Keratinocyte (primary cell): ENCODE data around the gene TNXB. TPM values are rescaled to one million over a fixed set of nuclear protein-coding genes. Genes with fewer than 3 reads are reported as not detected.
"Not testable (repeated sequence)": the region's sequence is repeated elsewhere in the genome, so short reads cannot be mapped to it uniquely, and the experiment has no call there.

ENCODE experiments used
- DNase-seq: peaks from one replicate; pipeline ENCODE4 v3.0.0-alpha.2; 2011; ENCODE audit warnings: low read depth, missing footprints, low spot score
- FAIRE-seq: peaks from 2 replicates; lab custom pipeline; 2011; peaks lifted over from hg19 to GRCh38; lab: Jason Lieb, UNC
- H2AFZ ChIP-seq: 2 replicates; pipeline ENCODE4 v1.6.0; 2012; ENCODE audit warnings: low read length, control low read depth, inconsistent platforms; ENCODE audit not compliant: control insufficient read depth
- H3K27ac ChIP-seq: 2 replicates; pipeline ENCODE4 v1.5.1; 2011; ENCODE audit warnings: low read length; ENCODE audit not compliant: control insufficient read depth, insufficient read depth
- H3K27me3 ChIP-seq: 3 replicates; pipeline ENCODE4 v1.6.0; 2011; ENCODE audit warnings: low read length; ENCODE audit not compliant: control insufficient read depth, insufficient read depth; ENCODE audit errors: extremely low read depth
- H3K36me3 ChIP-seq, 2 experiments: 2 replicates in 1 of 2; 3 replicates in 1 of 2; pipeline ENCODE4 v1.5.1; 2011; ENCODE audit warnings: low read length in 2 of 2, mild to moderate bottlenecking in 1 of 2; ENCODE audit not compliant: control insufficient read depth in 2 of 2, insufficient read depth in 2 of 2; ENCODE audit errors: extremely low read depth in 1 of 2
- H3K4me1 ChIP-seq: 3 replicates; pipeline ENCODE4 v1.5.1; 2011; ENCODE audit warnings: low read length; ENCODE audit not compliant: control insufficient read depth, insufficient read depth; ENCODE audit errors: extremely low read depth
- H3K4me2 ChIP-seq: 3 replicates; pipeline ENCODE4 v1.6.0; 2011; ENCODE audit warnings: low read depth, low read length; ENCODE audit not compliant: control insufficient read depth, insufficient read depth; ENCODE audit errors: extremely low read depth
- H3K4me3 ChIP-seq, 3 experiments: fragments of 200-600 bp in 1 of 3; sonication (generic) in 1 of 3; 2 replicates in 2 of 3; 3 replicates in 1 of 3; pipeline ENCODE4 v1.5.1; 2011 to 2016; ENCODE audit warnings: low read length in 3 of 3, mild to moderate bottlenecking in 3 of 3, control low read depth in 2 of 3, inconsistent platforms in 1 of 3, low read depth in 1 of 3, mixed read lengths in 1 of 3, mixed run types in 1 of 3, moderate library complexity in 1 of 3; ENCODE audit not compliant: control insufficient read depth in 2 of 3, insufficient read depth in 2 of 3; ENCODE audit errors: extremely low read depth in 1 of 3
- H3K79me2 ChIP-seq: 2 replicates; pipeline ENCODE4 v1.6.0; 2012; ENCODE audit warnings: low read length; ENCODE audit not compliant: control insufficient read depth, insufficient read depth
- H3K9ac ChIP-seq: 3 replicates; pipeline ENCODE4 v1.6.0; 2011; ENCODE audit warnings: low read length; ENCODE audit not compliant: control insufficient read depth, insufficient read depth; ENCODE audit errors: extremely low read depth
- H3K9me1 ChIP-seq: 3 replicates; pipeline ENCODE4 v1.6.0; 2011; ENCODE audit warnings: low read length; ENCODE audit not compliant: control insufficient read depth, insufficient read depth; ENCODE audit errors: extremely low read depth
- H3K9me3 ChIP-seq: 2 replicates; pipeline ENCODE4 v1.5.1; 2012; ENCODE audit warnings: low read depth, low read length; ENCODE audit not compliant: control insufficient read depth
- H4K20me1 ChIP-seq: 3 replicates; pipeline ENCODE4 v1.6.0; 2011; ENCODE audit warnings: low read length; ENCODE audit not compliant: control insufficient read depth, insufficient read depth; ENCODE audit errors: extremely low read depth
- EZH2 ChIP-seq: IDR thresholded peaks from one replicate; pipeline ENCODE4 v1.6.1; 2012; ENCODE audit warnings: inconsistent platforms, mild to moderate bottlenecking, low read length, moderate library complexity
- dilution Hi-C: fragments of 300-500 bp; cut with MboI; formaldehyde crosslinking; loops from one replicate; pipeline ENCODE4 v1.7.0; 2020; ENCODE audit warnings: low sequenced_read_pairs; ENCODE audit not compliant: extremely low pct_ligation_motif_present
- polyA plus RNA-seq, 5 experiments: library from polyadenylated mRNA; depleted of rRNA in 3 of 5; stranded (reverse) in 3 of 5; stranded (forward) in 1 of 5; unstranded in 1 of 5; fragments of >200 nt; gene quantifications; 1 replicate in 1 of 5; 2 replicates in 3 of 5; 3 replicates in 1 of 5; pipeline versions ENCODE4 v1.2.1 to v1.2.3, GENCODE V29; 2011 to 2012; ENCODE audit warnings: missing spikeins in 2 of 5, low read depth in 1 of 5, low replicate concordance in 1 of 5
- TF ChIP-seq, protein P1 (sequence below), 3 experiments: IDR thresholded peaks in 1 of 3; conservative IDR thresholded peaks in 1 of 3; optimal IDR thresholded peaks in 1 of 3; 2 replicates in 2 of 3; 3 replicates in 1 of 3; pipeline versions ENCODE3 to v1.5.1; 2011; ENCODE audit warnings: low read length in 3 of 3, mild to moderate bottlenecking in 3 of 3, moderate library complexity in 2 of 3, control low read depth in 1 of 3, inconsistent platforms in 1 of 3; ENCODE audit not compliant: insufficient read depth in 2 of 3; ENCODE audit errors: extremely low read depth in 1 of 3

TNXB gene
- polyA plus RNA-seq, 1 donor (not counting 4 experiments of a cell fraction or from before 2014, with no cell fraction given): 0.25 TPM

DNA sequence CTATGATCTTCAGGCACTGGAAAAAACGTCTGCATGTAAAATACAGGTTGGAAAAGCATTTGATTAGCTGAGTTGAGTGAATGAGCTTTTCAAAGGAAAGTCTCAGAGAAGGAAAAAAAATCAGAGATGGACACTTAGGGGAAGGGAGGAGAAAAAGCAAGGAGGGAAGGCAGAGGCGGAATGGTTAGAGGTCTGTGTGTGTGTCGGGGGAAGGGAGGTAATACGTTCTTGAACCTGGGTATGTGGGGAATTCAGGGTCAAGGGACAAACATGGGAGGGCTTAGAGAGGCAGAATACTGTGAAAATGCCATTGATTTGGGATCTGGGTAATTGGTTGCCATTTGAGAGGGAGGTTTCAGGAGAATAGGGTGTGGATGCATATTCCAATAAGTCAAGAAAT lies 37.5 kb upstream of the TNXB start:
- DNase-seq (no peak), FAIRE-seq (no peak)
- H3K9me1 ChIP-seq: no peaks in the 10 kb centered on the region
- H4K20me1 ChIP-seq: no peaks in the 10 kb centered on the region
- no peak for TF ChIP-seq EZH2
- TF ChIP-seq, protein P1, sequence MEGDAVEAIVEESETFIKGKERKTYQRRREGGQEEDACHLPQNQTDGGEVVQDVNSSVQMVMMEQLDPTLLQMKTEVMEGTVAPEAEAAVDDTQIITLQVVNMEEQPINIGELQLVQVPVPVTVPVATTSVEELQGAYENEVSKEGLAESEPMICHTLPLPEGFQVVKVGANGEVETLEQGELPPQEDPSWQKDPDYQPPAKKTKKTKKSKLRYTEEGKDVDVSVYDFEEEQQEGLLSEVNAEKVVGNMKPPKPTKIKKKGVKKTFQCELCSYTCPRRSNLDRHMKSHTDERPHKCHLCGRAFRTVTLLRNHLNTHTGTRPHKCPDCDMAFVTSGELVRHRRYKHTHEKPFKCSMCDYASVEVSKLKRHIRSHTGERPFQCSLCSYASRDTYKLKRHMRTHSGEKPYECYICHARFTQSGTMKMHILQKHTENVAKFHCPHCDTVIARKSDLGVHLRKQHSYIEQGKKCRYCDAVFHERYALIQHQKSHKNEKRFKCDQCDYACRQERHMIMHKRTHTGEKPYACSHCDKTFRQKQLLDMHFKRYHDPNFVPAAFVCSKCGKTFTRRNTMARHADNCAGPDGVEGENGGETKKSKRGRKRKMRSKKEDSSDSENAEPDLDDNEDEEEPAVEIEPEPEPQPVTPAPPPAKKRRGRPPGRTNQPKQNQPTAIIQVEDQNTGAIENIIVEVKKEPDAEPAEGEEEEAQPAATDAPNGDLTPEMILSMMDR (optimal IDR thresholded peaks at IDR 0.05 in 1 of 3, IDR thresholded peaks at IDR 0.05 in 1 of 3, conservative IDR thresholded peaks at IDR 0.05 in 1 of 3; ENCODE audit: extremely low read depth in 1 of 3, insufficient read depth in 2 of 3, low read length in 3 of 3): no peak
- H3K9ac ChIP-seq: no peak overlapping the region
- no peaks in the 10 kb centered on the region for H3K36me3 ChIP-seq
- H3K4me1 ChIP-seq: no peaks in the 10 kb centered on the region
- H3K4me3 ChIP-seq: no peak overlapping the region
- H2AFZ ChIP-seq: no peak overlapping the region
- no peak overlapping the region for H3K4me2 ChIP-seq
- H3K79me2 ChIP-seq: no peaks in the 10 kb centered on the region
- H3K27me3 ChIP-seq: peaks cover 4% of the 10 kb centered on the region
- no peak overlapping the region for H3K27ac ChIP-seq
- dilution Hi-C loops: no loop called here
- H3K9me3 ChIP-seq: no peaks in the 10 kb centered on the region

DNA sequence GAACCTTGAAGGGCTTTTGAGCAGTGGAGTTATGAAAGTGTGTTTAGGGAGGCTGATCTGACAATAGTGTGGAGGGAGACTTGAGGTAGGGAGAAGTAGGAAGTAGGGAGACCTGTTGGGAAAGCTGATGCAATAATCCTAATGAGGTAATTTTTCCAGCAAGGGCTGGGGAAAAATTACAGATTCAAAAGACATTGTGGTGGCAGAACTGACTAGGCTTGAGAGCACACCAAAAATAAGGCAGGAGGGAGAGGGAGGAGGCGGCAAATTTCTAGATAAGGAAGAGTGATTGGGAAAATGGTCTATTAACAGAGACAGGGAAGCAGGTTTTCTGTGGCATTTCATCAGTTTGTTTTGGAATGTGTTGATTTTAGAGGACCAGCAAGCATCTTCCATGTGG lies 37.1 kb upstream of the TNXB start:
- FAIRE-seq: no peak

DNA sequence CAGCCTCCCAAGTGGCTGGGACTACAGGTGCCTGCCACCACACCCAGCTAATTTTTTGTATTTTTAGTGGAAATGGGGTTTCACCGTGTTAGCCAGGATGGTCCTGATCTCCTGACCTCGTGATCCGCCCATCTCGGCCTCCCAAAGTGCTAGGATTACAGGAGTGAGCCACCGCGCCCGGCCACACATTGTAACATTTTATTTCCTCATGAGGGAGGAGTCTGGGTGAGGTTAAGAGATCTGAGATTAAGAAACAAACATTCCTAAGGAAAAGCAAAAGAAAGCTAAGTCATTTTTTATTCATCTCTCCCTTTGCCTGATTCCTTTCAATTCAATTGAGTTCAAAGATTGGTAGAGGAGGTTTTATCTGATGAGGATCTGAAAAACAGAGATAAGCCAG lies 35.1 kb upstream of the TNXB start:
- H4K20me1 ChIP-seq, DNase-seq, H3K4me1 ChIP-seq, H3K27me3 ChIP-seq, dilution Hi-C loops, H3K9ac ChIP-seq, H3K4me3 ChIP-seq, H3K79me2 ChIP-seq, FAIRE-seq, H3K9me1 ChIP-seq, H3K27ac ChIP-seq, H3K9me3 ChIP-seq, H3K36me3 ChIP-seq, H3K4me2 ChIP-seq, H2AFZ ChIP-seq: not testable (repeated sequence)

More for the DNA sequence above, 37.1 kb upstream of the TNXB start:
- no peaks in the 10 kb centered on the region for H4K20me1 ChIP-seq
- H3K9me1 ChIP-seq: no peaks in the 10 kb centered on the region
- no peaks in the 10 kb centered on the region for H3K9me3 ChIP-seq
- no peaks in the 10 kb centered on the region for H3K79me2 ChIP-seq
- no peaks in the 10 kb centered on the region for H3K36me3 ChIP-seq
- H3K27ac ChIP-seq: no peak overlapping the region
- H3K4me2 ChIP-seq: no peak overlapping the region
- no peak overlapping the region for H3K9ac ChIP-seq
- TF ChIP-seq EZH2: no peak
- TF ChIP-seq, protein P1 (optimal IDR thresholded peaks at IDR 0.05 in 1 of 3, IDR thresholded peaks at IDR 0.05 in 1 of 3, conservative IDR thresholded peaks at IDR 0.05 in 1 of 3; ENCODE audit: extremely low read depth in 1 of 3, insufficient read depth in 2 of 3, low read length in 3 of 3): no peak
- H3K4me3 ChIP-seq: no peak overlapping the region
- dilution Hi-C loops: no loop called here
- no peaks in the 10 kb centered on the region for H3K4me1 ChIP-seq
- H2AFZ ChIP-seq: no peak overlapping the region
- DNase-seq: no peak
- H3K27me3 ChIP-seq: peaks cover 4% of the 10 kb centered on the region
